ENCODE measurements around the gene ADM5.

DNA sequence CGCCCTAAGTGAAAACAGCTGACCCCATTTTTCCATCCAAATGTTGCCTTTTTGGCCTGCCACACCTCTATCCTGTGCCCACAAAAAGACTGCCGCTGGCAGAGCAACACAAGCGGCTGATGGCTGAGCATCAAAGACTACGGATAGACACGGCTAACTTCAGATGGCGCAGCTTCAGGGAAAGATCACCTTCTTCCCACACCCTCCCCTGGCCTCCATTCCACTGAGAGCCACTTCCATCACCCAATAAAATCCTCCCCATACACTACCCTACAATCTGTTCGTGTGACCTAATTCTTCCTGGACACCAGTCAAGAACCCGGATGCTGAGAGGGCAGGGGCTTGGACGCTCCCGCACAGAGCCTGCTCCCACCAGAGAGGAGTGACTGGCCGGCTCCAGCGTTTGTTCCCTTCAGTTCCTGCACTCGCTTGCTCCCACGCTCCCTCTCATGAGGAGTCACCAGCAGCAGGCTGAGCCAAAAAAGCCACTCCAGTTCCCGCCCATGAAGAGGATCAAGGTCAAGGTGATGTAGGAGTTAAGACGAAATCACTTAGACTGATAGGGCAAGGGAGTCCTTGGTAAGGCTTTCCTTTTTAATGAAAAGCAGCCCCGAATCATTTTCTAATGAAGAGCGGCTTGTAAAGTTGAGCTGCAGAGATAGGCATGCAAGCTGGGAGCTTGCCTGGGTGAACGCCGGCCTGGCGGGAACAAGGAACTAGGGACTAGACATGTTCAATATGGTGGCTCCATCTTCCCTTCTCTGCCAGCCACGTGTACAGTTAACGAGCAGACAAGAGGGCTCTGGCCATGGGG is 38.0 kb downstream of the ADM5 start:
- TF ChIP-seq CTCF (IDR thresholded peaks at IDR 0.05): no peak
- TF ChIP-seq POLR2A (IDR thresholded peaks at IDR 0.05; ENCODE audit: low read depth): no peak
- no peak for TF ChIP-seq POLR2AphosphoS5 (IDR thresholded peaks at IDR 0.05)
